Anterior cingulate cortex (tissue), 58 donors: ENCODE data around the gene GSS.
A peak's percentile ranks its signal among the peaks of the same experiment; 100 is the strongest.
"Not testable (repeated sequence)": the region's sequence is repeated elsewhere in the genome, so short reads cannot be mapped to it uniquely, and the experiment has no call there.

Source experiments
- DNase-seq, 58 donors: peaks; one replicate each; lab custom pipeline; 2025; lab: John Stamatoyannopoulos, UW

The GSS gene

GRCh38 chr20:34920055-34920454 lies 35.6 kb downstream of the GSS start:
- DNase-seq: no peak

DNA sequence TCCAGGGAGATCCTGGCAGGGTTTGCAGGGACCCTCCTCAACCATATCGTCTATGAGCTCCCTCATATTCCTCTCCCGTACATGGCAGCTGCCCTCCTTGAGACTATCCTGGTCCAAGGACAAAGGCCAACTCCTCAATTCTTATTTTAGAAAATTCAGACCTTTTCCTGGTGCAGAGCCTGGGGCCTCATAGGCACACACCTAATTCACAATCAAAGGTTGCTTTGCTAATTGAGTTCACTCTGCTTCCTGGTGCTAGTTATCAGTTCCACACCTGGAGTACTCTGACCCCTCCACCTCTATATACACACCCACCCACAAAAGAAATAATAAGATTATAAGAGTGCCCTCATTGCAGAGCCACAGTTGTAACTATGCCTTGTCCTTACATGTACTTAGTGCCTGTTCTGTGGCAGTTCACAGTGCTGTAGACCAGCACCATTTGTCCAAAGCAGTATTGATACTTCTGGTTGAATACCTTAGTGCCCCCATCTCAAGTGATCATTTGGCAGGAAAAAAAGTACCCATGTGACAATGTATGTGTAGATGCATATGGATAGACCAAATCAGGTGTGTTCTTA lies 38.7 kb downstream of the GSS start:
- DNase-seq: no peak

GRCh38 chr20:34915749-34916455 lies 39.7 kb downstream of the GSS start:
- DNase-seq: no peak

- no peak for DNase-seq
Measured at GRCh38 chr20:34915131-34915530, 40.5 kb downstream of the GSS start.

GRCh38 chr20:34907616-34908469 lies 47.8 kb downstream of the GSS start:
- DNase-seq: peak in 8 of 58 donors; percentile 3 to 61 (median 8)

- peak in 1 of 58 donors; percentile 8 for DNase-seq
Measured at GRCh38 chr20:34904202-34904621, 51.4 kb downstream of the GSS start.

DNA sequence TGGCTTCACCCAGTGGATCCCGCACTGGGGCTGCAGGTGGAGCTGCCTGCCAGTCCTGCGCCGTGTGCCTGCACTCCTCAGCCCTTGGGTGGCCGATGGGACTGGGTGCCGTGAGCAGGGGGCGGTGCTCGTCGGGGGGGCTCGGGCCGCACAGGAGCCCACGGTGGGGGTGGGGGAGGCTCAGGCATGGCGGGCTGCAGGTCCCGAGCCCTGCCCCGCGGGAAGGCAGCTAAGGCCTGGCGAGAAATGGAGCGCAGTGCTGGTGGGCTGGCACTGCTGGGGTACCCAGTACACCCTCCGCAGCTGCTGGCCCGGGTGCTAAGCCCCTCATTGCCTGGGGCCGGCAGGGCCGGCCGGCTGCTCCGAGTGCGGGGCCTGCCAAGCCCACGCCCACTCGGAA lies 56.9 kb downstream of the GSS start:
- not testable (repeated sequence) for DNase-seq

- DNase-seq: not testable (repeated sequence)
Measured at GRCh38 chr20:34898129-34898528, 57.5 kb downstream of the GSS start.

DNA sequence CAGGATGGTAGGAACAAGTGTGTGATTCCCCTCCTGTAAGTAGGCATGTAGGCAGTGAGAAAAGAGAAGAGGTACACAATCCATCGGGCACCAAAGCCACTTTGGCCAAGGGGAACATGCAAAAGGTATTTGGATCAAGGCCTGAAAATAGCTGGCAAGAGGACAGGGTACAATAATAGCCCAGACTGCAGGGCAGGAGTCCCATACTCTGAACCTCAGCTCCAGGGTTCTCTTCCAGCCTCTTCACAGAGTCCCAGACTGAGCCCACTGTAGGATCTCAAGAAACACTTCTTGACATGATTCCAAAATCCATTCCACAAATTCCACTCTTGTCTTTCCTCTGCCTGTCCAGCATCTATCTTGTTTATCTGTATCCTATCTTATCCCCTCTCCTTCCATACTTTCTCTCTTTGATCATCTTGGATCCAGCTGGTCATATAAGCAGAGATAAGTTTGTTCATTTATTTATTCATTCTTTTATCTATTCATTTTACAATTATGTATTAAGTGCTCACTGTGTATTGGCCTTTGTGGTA lies 59.5 kb downstream of the GSS start:
- no peak for DNase-seq

- DNase-seq: no peak
Measured at GRCh38 chr20:34895465-34895864, 60.1 kb downstream of the GSS start.

- DNase-seq: no peak
Measured at GRCh38 chr20:34894723-34895122, 60.9 kb downstream of the GSS start.

- no peak for DNase-seq
Measured at GRCh38 chr20:34892671-34893070, 62.9 kb downstream of the GSS start.

DNA sequence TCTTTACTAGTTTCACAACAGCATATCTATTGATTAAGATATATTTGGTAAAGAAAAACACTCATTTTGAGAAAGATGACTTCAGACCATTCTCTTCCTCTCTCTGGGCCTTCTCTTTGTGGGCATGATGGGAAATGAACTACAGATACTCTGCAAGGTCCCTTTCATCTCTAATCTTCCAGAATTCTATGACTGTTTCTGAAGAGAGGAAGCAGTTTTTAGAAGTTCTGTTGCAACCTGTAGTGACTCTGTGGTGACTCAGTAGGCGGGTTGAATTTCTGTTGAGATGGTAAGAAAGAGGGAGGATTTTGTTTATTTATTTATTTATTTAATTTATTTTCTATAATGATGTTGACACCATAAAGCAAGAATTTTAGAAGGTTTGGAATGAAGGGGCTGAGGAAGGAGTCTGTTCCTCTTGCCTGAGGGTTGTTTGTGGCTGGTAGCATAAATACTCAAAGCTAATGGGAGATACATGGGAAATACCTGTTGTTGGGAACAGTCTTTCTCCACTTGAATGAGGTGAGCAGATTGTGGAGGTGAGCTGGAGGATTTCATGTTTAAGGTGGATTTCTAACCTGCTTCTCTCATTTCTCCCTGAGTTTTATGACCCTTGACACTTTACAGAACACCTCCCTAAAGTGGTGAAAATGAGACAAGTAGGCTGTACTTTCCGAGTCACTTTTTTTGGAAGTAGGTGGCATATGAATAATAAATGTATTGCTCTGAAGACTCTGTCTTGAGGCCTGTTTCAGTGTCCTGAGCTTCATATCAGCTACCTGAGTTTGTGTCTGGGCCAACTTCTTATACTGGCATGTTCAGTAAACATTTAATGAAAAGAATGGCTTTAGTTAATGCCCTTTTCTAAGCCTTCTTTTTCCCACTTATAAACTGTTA lies 64.2 kb downstream of the GSS start:
- no peak for DNase-seq

- DNase-seq: no peak
Measured at GRCh38 chr20:34888468-34888867, 67.1 kb downstream of the GSS start.

GRCh38 chr20:34887023-34887422 lies 68.6 kb downstream of the GSS start:
- DNase-seq: no peak

DNA sequence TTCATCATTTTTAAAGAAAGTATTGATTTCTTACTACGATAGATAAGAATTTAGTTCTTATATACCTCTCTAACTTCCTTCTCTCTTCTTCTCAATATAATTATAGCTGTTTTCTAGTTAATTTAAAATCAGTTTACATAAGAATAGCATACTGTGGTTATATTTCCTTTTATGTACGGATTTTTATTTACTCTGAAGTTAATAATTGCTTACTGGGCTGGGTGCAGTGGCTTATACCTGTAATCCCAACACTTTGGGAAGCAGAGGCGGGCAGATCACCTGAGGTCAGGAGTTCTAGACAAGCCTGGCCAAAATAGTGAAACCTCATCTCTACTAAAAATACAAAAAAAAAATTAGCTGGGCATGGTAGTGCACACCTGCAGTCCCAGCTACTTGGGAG lies 69.5 kb downstream of the GSS start:
- DNase-seq: no peak

- DNase-seq: no peak
Measured at GRCh38 chr20:34884260-34884659, 71.3 kb downstream of the GSS start.

DNA sequence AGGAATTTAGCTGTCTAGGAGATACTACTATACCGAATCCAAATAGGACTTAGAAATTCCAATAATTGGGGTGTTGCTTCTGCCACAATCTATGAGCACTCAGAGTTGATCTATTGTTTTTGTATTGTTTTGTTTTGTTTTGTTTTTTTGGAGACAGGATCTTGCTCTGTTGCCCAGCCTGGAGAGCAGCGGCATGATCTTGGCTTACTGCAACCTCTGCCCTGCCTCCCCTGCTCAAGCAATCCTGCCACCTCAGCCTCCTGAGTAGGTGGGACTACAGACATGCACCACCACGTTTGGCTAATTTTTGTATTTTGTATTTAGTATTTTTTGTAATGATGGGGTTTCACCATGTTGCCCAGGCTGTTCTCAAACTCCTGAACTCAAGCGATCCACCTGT lies 71.8 kb downstream of the GSS start:
- DNase-seq: no peak

GRCh38 chr20:34883087-34883688 lies 72.4 kb downstream of the GSS start:
- no peak for DNase-seq

GRCh38 chr20:34881689-34882088 lies 73.9 kb downstream of the GSS start:
- DNase-seq: no peak
